ENCODE results near the gene IFT80. TPM values are rescaled to one million over a fixed set of nuclear protein-coding genes. Genes with fewer than 3 reads are reported as not detected.

IFT80 gene
- total and polyA plus RNA-seq, 2 donors (not counting 1 experiment from before 2014, with no cell fraction given), result 17.7 to 44.1 TPM

GRCh38 chr3:160374925-160375324 is 24.1 kb downstream of the IFT80 start:
- H3K27me3 Mint-ChIP-seq, result no peaks in the 10 kb centered on the region
- Histone ChIP-seq H3K36me3 (replicated peaks in 1 of 2; ENCODE audit: control extremely low read depth in 1 of 2, control insufficient read depth in 1 of 2, extremely low read depth in 1 of 2, insufficient read depth in 2 of 2, low read length in 1 of 2) (peaks cover 4 to 23% of the 10 kb centered on the region in 2 experiments), H3K79me2 (ENCODE audit: control insufficient read depth, insufficient read depth, low read length) (no peaks in the 10 kb centered on the region), H3K4me1 (ENCODE audit: control insufficient read depth in 2 of 2, insufficient read depth in 2 of 2, low read length in 2 of 2) (no peaks in the 10 kb centered on the region), H3K4me3 (ENCODE audit: control extremely low read depth in 1 of 5, extremely low read depth in 1 of 5, insufficient read depth in 1 of 5, low read depth in 2 of 5, low read length in 4 of 5) (no peak overlapping the region), H3K9me3 (ENCODE audit: control extremely low read depth in 1 of 3, control insufficient read depth in 2 of 3, insufficient read depth in 1 of 3, low read length in 2 of 3) (no peaks in the 10 kb centered on the region), H4K20me1 (ENCODE audit: control insufficient read depth, insufficient read depth, low read length, poor library complexity, severe bottlenecking) (no peaks in the 10 kb centered on the region), H3K27ac (ENCODE audit: low read length in 2 of 2) (no peak overlapping the region), H3K4me2 (replicated peaks; ENCODE audit: low read depth, low read length, poor library complexity, severe bottlenecking) (no peak overlapping the region), H3K9ac (ENCODE audit: low read length) (no peak overlapping the region), H3K27me3 (replicated peaks in 1 of 4; ENCODE audit: control extremely low read depth in 1 of 4, control insufficient read depth in 3 of 4, insufficient read depth in 4 of 4, low read length in 3 of 4) (no peaks in the 10 kb centered on the region), H2AFZ (ENCODE audit: insufficient read depth, low read depth, low read length, poor library complexity, severe bottlenecking) (no peak overlapping the region)
- no peaks in the 10 kb centered on the region for H3K9me3 Mint-ChIP-seq (ENCODE audit: insufficient read depth)
- no CpG with 5 or more reads among the region's 1 CpG for WGBS (ENCODE audit: insufficient coverage)
- H3K27ac Mint-ChIP-seq, result no peak overlapping the region
- POLR2A ChIA-PET, result no interaction called here
- no peak for TF ChIP-seq EZH2 (IDR thresholded peaks at IDR 0.05; ENCODE audit: borderline replicate concordance, insufficient read depth, low read depth, low read length, poor library complexity, severe bottlenecking)
- TF ChIP-seq, protein P1, sequence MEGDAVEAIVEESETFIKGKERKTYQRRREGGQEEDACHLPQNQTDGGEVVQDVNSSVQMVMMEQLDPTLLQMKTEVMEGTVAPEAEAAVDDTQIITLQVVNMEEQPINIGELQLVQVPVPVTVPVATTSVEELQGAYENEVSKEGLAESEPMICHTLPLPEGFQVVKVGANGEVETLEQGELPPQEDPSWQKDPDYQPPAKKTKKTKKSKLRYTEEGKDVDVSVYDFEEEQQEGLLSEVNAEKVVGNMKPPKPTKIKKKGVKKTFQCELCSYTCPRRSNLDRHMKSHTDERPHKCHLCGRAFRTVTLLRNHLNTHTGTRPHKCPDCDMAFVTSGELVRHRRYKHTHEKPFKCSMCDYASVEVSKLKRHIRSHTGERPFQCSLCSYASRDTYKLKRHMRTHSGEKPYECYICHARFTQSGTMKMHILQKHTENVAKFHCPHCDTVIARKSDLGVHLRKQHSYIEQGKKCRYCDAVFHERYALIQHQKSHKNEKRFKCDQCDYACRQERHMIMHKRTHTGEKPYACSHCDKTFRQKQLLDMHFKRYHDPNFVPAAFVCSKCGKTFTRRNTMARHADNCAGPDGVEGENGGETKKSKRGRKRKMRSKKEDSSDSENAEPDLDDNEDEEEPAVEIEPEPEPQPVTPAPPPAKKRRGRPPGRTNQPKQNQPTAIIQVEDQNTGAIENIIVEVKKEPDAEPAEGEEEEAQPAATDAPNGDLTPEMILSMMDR (IDR thresholded peaks at IDR 0.05), result no peak
- peaks cover 12% of the 10 kb centered on the region for H3K4me1 Mint-ChIP-seq
- intact Hi-C loops (cut with micrococcal nuclease), result no loop called here
- DNase-seq (no peak), ATAC-seq (ENCODE audit: low read depth) (no peak)
- CTCF ChIA-PET, result no interaction called here
- H3K4me3 Mint-ChIP-seq, result no peak overlapping the region

DNA sequence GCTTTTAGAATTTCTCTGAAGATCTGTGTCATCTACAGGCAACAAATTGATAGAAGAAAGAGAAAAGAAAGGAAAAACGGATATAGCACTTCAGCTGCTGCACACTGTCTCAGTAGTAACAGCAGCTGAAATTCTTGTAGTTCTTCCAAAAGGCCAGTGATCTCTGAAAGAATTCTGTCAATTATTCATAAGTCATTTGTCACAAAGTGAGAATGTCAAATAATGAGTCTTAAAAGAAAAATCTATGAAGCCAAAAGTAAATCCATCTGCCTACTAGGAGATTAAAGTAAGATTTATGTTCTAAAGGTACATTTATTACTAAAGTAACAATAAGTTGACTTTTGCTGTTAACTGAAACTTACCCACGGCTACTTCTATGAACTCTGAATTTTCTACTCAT is 24.6 kb downstream of the IFT80 start:
- ChIA-PET POLR2A (no interaction called here), CTCF (no interaction called here)
- Mint-ChIP-seq H3K9me3 (ENCODE audit: insufficient read depth) (no peaks in the 10 kb centered on the region), H3K27ac (no peak overlapping the region), H3K27me3 (no peaks in the 10 kb centered on the region), H3K4me3 (no peak overlapping the region), H3K4me1 (peaks cover 14% of the 10 kb centered on the region)
- Histone ChIP-seq H4K20me1 (ENCODE audit: control insufficient read depth, insufficient read depth, low read length, poor library complexity, severe bottlenecking) (no peaks in the 10 kb centered on the region), H3K79me2 (ENCODE audit: control insufficient read depth, insufficient read depth, low read length) (no peaks in the 10 kb centered on the region), H3K27ac (ENCODE audit: low read length in 2 of 2) (no peak overlapping the region), H3K9ac (ENCODE audit: low read length) (no peak overlapping the region), H3K9me3 (ENCODE audit: control extremely low read depth in 1 of 3, control insufficient read depth in 2 of 3, insufficient read depth in 1 of 3, low read length in 2 of 3) (no peaks in the 10 kb centered on the region), H3K4me1 (ENCODE audit: control insufficient read depth in 2 of 2, insufficient read depth in 2 of 2, low read length in 2 of 2) (no peaks in the 10 kb centered on the region), H3K27me3 (replicated peaks in 1 of 4; ENCODE audit: control extremely low read depth in 1 of 4, control insufficient read depth in 3 of 4, insufficient read depth in 4 of 4, low read length in 3 of 4) (no peaks in the 10 kb centered on the region), H3K36me3 (replicated peaks in 1 of 2; ENCODE audit: control extremely low read depth in 1 of 2, control insufficient read depth in 1 of 2, extremely low read depth in 1 of 2, insufficient read depth in 2 of 2, low read length in 1 of 2) (peaks cover 4 to 23% of the 10 kb centered on the region in 2 experiments), H2AFZ (ENCODE audit: insufficient read depth, low read depth, low read length, poor library complexity, severe bottlenecking) (no peak overlapping the region), H3K4me3 (ENCODE audit: control extremely low read depth in 1 of 5, extremely low read depth in 1 of 5, insufficient read depth in 1 of 5, low read depth in 2 of 5, low read length in 4 of 5) (no peak overlapping the region), H3K4me2 (replicated peaks; ENCODE audit: low read depth, low read length, poor library complexity, severe bottlenecking) (no peak overlapping the region)
- no peak for DNase-seq
- no CpG with 5 or more reads among the region's 2 CpGs for WGBS (ENCODE audit: insufficient coverage)
- TF ChIP-seq EZH2 (IDR thresholded peaks at IDR 0.05; ENCODE audit: borderline replicate concordance, insufficient read depth, low read depth, low read length, poor library complexity, severe bottlenecking), result no peak
- TF ChIP-seq, protein P1 (IDR thresholded peaks at IDR 0.05), result no peak
- intact Hi-C loops (cut with micrococcal nuclease), result no loop called here
- ATAC-seq (ENCODE audit: low read depth), result no peak
